Measurements from ENCODE around the gene PLEKHH3.

Gene PLEKHH3

GRCh38 chr17:42676424-42677011 is at the start of gene PLEKHH3:
TSS of gene PLEKHH3 (minus strand) at chr17:42676994. CDS start at chr17:42676563, 431 bp downstream.
- peak; percentile 16 for DNase-seq

GRCh38 chr17:42725143-42725542 is 48.3 kb upstream of the PLEKHH3 start:
- DNase-seq = no peak

DNA sequence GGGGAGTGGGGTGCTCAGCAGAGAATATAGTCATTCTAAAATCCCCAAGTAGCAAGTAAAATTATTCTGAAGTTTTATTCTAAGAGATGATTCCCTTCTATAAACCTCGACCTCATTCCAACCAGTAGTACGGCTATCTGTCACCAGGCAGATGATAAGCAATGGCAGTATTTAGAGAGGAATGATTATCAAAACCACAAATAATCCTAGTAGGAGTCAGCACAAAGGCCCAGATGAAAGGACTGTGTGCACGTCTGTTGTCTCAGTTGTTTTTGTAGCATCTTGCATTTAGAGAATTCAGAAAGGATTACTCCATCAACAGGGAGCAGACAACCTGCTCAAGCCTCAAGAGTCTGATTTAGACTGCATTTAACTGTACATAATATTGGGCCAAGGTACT is 46.8 kb upstream of the PLEKHH3 start:
- DNase-seq = no peak

DNA sequence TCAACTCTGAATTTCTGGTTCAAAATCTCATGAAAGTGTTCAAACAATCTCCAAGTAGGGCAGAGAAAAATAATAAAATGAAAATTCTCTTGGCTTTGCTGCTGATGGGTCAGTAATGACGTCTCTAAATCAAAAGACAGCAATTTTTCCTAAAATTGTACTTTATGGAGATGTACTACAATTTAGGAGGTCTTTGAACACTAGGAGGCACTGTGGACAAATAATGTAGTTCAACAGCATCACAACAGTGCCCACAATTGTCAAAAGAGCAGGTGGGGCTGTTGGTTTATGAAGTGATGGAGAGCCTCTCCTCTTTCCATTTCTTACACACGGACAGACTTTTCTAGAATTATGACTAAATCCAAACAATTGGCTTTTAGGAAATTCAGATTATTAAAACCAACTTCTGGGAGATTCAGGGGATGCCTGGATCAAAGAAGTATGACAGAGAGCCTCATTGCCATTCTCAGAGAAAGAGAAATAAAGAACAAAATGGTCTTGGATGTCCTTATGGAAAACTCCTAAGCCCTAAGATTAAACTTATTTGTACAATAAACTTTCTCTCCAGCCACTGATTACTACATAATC is 44.3 kb upstream of the PLEKHH3 start:
- peak; percentile 25 for DNase-seq

GRCh38 chr17:42709561-42709960 is 32.8 kb upstream of the PLEKHH3 start:
- no peak for DNase-seq

- no peak for DNase-seq
Observed at GRCh38 chr17:42708588-42708987, 31.8 kb upstream of the PLEKHH3 start.

- no peak for DNase-seq
Observed at GRCh38 chr17:42706732-42707131, 29.9 kb upstream of the PLEKHH3 start.

DNA sequence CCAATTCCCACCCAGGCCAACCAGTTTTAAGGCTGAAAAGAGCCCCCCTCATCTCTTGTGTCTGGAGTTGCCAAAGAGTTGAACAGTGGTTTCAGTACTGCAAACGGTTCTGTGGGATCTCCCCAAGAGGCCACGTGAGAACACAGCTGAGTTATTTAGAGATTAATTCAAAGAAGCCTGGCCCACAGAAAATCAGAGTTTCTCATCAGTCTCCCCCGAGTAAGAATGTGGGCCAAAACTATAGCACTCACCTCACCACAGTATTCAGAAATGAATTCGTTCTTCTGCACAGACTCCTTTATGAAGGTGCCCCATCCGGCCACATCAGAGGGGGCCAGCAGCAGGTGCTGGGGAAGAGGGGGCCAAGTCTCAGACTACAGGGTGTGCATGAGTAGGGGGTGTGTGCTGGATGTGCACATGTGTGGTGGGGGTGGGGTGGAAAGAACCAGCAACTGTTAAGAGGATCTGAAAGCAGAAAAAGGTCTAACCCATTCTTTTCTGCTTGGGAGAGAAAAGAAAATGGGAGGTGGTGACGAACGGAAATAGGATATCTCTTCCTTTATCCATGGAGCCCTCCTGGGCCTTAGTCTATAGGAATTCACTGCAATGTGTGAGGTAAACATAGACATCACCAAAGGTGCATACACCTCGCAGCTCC is 28.2 kb upstream of the PLEKHH3 start:
- DNase-seq = no peak

- no peak for DNase-seq
Observed at GRCh38 chr17:42704490-42704836, 27.7 kb upstream of the PLEKHH3 start.

DNA sequence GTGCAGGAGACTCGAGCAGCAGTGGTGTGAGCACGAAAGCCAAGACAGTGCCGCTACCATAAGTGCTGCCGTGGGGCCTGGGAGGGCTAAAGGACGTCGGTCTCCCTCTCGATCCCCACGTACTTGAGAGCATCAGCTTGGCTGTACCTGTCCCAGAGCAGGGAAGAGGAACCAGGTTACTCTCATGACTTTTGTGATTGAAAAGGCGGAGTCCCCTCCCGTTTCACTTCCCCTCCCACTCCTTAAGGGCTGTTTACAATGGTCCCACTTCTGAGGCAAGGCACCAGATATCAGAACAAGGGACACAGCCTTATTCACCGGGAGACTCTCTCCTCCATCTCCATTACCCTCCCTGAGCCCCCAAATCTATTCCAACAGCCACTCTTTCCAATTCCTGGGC is 25.7 kb upstream of the PLEKHH3 start:
- DNase-seq = no peak

DNA sequence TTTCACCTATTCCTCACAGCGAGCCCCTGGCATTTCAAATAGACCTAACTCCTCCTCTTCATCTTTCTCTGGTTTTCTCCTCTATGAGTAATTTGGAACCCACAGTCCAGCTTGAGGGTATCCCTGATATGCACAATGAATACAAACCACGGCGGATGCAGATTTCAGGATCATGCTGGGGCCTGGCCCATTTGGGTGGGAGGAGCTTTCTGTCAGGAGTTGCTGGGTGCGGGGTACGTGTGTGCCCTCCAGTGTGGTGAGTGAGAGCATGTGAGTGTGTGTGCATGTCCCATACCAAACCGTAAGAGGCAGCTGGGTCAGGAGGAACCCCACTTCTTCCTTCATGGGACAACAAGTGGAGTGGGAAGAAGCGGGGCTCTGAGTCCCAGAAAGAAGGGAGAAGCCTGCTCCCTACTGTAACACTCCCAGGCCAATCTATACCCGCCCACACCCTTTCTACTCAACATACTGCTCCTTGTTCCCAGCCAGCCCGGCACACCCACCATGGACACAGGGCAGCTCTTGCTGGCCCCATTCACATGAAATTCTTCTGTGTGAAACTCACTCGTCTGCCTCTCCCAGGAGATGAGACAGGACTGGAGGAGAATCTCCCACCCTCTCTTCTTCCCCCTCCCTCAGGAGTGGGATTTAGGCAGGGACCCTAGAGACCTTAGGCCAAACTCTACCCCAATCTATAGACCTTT is 23.9 kb upstream of the PLEKHH3 start:
- DNase-seq = no peak

DNA sequence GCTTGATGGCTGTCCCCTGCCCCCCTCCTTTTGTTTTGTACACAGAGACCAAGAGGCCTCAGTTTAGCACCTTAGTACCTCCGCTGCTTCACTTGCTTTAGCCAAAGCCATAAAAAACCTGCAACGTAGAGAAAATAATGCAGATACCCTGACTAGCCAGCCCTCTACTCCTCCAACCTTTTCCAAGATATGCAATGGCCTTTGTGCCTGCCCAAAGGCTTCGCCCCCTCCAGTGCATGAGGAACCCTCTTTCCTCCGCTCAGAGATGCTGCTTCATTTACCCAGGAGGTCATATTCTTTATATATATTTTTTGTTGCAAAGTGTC is 22.6 kb upstream of the PLEKHH3 start:
- no peak for DNase-seq

DNA sequence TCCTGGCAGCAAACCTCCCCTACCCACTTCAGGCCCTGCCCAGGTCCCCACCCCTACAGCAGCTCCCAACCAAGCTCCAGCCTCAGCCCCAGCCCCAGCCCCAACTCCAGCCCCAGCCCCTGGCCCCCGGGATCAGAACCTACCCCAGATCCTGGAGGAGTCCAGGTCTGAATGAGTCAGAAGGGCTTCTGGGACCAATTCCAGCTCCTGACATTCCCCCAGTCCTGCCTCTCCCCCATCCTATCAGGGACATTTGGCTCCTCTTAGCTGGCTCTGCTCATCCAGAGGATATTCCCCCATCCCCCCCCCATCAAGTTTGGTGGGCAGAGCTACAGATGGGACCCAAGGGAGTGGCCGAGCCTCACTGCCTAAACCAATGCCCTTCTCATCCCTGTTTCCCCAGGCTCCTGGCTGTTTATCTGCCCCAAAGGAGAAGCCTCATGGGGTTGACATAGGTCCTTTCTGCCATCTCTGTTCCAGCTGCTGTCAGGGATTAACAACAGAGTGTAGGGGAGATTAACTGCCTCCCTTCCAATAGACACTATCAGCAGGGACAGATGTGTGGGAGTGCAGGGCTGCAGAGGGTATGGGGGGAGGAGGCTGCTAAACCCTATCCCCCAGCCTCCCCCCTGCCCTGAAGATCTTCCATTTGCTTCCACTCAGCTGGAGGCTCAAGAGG is 22.1 kb upstream of the PLEKHH3 start:
- peak; percentile 71 for DNase-seq

- no peak for DNase-seq
Observed at GRCh38 chr17:42697108-42697811, 20.5 kb upstream of the PLEKHH3 start.

- DNase-seq = no peak
Observed at GRCh38 chr17:42695500-42695899, 18.7 kb upstream of the PLEKHH3 start.

GRCh38 chr17:42694524-42694923 is 17.7 kb upstream of the PLEKHH3 start:
- no peak for DNase-seq

GRCh38 chr17:42692489-42692888 is 15.7 kb upstream of the PLEKHH3 start:
- no peak for DNase-seq

DNA sequence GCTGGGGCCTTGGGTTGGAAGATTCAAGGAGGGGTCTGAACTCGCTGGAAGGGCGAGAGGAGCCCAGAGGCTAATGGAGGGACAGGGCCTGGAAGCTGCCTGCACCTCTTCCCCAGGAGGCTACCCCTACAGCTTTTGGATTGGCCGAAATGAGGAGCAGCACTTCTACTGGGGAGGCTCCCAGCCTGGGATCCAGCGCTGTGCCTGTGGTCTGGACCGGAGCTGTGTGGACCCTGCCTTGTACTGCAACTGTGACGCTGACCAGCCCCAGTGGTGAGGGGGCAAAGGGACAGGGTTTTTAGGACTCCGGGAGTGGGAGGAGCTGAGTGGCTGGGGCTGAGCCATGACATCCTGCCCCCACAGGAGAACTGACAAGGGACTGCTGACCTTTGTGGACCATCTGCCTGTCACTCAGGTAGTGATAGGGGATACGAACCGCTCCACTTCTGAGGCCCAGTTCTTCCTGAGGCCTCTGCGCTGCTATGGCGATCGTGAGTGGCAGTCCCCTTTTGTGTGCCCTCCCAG is 14.3 kb upstream of the PLEKHH3 start:
- no peak for DNase-seq

GRCh38 chr17:42690596-42690995 is 13.8 kb upstream of the PLEKHH3 start:
- no peak for DNase-seq

GRCh38 chr17:42687707-42688320 is 11.0 kb upstream of the PLEKHH3 start:
- no peak for DNase-seq

DNA sequence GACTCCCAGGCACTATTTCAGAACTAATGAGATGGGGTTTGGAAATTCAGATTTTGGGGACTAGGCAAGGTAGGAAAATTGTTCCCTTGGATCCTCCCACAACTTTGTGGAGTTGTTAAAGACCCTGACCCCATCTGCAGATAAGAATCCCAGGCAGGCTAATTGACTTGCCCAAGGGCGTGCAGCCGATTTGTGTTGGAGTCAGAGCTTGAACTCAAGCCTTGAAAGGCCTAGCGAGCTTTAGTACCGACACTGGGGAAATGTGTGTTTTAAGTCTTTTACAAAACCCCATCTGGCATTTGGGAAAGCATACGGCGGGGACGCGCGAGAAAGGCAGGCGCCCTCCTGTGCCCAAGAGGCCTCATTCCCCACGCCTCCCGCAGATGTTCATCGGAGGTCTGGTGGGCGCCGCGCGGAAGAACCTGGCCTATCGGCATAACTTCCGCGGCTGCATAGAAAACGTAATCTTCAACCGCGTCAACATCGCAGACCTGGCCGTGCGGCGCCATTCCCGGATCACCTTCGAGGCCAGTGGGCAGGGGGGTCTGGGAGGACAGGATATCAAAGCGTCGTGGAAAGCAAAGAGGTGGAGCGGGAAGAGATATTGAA is 9.8 kb upstream of the PLEKHH3 start:
- no peak for DNase-seq

GRCh38 chr17:42685831-42686230 is 9.0 kb upstream of the PLEKHH3 start:
- DNase-seq = no peak
